GM12875 (cell line): ENCODE data around the gene TRIM75.

ENCODE experiments used
- H3K4me3 ChIP-seq: one replicate; pipeline ENCODE4 v1.5.1; 2011; ENCODE audit warnings: low read depth, low read length, control low read depth
- TF ChIP-seq, protein P1 (sequence below): IDR thresholded peaks from 2 replicates; pipeline ENCODE4 v1.5.1; 2011; ENCODE audit warnings: low read depth, mild to moderate bottlenecking, control low read depth, inconsistent platforms, low read length, moderate library complexity, borderline replicate concordance; ENCODE audit not compliant: insufficient read depth

The TRIM75 gene

DNA sequence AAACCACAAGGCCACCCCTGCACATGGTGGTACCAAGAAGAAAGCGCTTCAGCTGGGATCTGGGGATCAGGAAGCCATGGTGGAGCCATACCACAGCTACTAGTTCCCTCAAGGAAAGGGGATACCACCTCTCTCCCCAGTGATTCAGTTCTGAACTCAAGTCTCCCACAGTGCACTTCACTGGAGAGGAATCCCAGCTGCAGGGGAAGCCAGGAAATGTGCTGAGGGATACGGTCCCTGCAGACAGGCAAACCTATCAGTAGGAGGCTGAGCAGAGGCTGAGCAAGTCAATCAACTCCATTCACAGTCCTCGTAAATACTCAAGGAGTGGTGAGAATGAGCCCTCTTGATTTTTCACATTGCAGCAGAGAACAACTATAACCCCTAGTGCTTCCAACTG lies 48.0 kb downstream of the TRIM75 start:
- no peak overlapping the region for H3K4me3 ChIP-seq
- TF ChIP-seq, protein P1, sequence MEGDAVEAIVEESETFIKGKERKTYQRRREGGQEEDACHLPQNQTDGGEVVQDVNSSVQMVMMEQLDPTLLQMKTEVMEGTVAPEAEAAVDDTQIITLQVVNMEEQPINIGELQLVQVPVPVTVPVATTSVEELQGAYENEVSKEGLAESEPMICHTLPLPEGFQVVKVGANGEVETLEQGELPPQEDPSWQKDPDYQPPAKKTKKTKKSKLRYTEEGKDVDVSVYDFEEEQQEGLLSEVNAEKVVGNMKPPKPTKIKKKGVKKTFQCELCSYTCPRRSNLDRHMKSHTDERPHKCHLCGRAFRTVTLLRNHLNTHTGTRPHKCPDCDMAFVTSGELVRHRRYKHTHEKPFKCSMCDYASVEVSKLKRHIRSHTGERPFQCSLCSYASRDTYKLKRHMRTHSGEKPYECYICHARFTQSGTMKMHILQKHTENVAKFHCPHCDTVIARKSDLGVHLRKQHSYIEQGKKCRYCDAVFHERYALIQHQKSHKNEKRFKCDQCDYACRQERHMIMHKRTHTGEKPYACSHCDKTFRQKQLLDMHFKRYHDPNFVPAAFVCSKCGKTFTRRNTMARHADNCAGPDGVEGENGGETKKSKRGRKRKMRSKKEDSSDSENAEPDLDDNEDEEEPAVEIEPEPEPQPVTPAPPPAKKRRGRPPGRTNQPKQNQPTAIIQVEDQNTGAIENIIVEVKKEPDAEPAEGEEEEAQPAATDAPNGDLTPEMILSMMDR = no peak

DNA sequence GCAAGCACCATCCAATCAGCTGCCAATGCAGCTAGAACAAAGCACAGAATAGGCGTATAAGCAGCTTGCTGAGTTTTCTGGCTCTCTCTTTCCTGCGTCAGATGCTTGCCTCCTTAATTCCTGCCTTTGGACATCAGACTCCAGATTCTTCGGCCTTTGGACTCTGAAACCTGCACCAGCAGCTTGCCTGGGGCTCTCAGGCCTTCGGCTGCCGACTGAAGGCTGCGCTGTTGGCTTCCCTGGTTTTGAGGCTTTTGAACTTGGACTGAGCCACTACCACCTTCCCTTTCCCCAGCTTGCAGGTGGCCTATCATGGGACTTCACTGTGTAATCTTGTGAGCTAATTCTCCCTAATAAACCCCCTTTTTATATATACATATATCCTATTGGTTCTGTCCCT lies 52.9 kb downstream of the TRIM75 start:
- TF ChIP-seq, protein P1 = no peak
- H3K4me3 ChIP-seq = no peak overlapping the region
